ENCODE data around the gene UNC13D. TPM values are rescaled to one million over a fixed set of nuclear protein-coding genes. Genes with fewer than 3 reads are reported as not detected.
"Not testable (repeated sequence)": the region's sequence is repeated elsewhere in the genome, so short reads cannot be mapped to it uniquely, and the experiment has no call there.

The UNC13D gene
- 87.6 TPM for polyA plus RNA-seq (2012; ENCODE audit: insufficient read depth, insufficient read length)

- DNase-seq (ENCODE audit: low read depth, low spot score), result peak; percentile 58
- peak within 1 kb of the TSS; percentile 82 for H3K4me3 ChIP-seq (ENCODE audit: low read length)
Measured at GRCh38 chr17:75843577-75844529, at the start of gene UNC13D. UNC13D (minus strand) TSS chr17:75844404; CDS start chr17:75844337, 67 bp downstream.

GRCh38 chr17:75893305-75894048 is 49.3 kb upstream of the UNC13D start:
- no peak overlapping the region for H3K4me3 ChIP-seq (ENCODE audit: low read length)
- DNase-seq (ENCODE audit: low read depth, low spot score), result no peak

- H3K4me3 ChIP-seq (ENCODE audit: low read length), result no peak overlapping the region
- DNase-seq (ENCODE audit: low read depth, low spot score), result no peak
Measured at GRCh38 chr17:75892556-75893224, 48.5 kb upstream of the UNC13D start.

- DNase-seq (ENCODE audit: low read depth, low spot score), result no peak
Measured at GRCh38 chr17:75891605-75892555, 47.7 kb upstream of the UNC13D start.

GRCh38 chr17:75891022-75891604 is 46.9 kb upstream of the UNC13D start:
- no peak overlapping the region for H3K4me3 ChIP-seq (ENCODE audit: low read length)
- no peak for DNase-seq (ENCODE audit: low read depth, low spot score)

More at GRCh38 chr17:75891605-75892555, 47.7 kb upstream of the UNC13D start:
- no peak overlapping the region for H3K4me3 ChIP-seq (ENCODE audit: low read length)

GRCh38 chr17:75889454-75889853 is 45.2 kb upstream of the UNC13D start:
- DNase-seq (ENCODE audit: low read depth, low spot score), result no peak

GRCh38 chr17:75888484-75888883 is 44.3 kb upstream of the UNC13D start:
- DNase-seq (ENCODE audit: low read depth, low spot score), result no peak
- H3K4me3 ChIP-seq (ENCODE audit: low read length), result no peak overlapping the region

More at GRCh38 chr17:75889454-75889853, 45.2 kb upstream of the UNC13D start:
- H3K4me3 ChIP-seq (ENCODE audit: low read length), result no peak overlapping the region

GRCh38 chr17:75885860-75886259 is 41.7 kb upstream of the UNC13D start:
- not testable (repeated sequence) for H3K4me3 ChIP-seq (ENCODE audit: low read length); DNase-seq (ENCODE audit: low read depth, low spot score)

GRCh38 chr17:75885431-75885830 is 41.2 kb upstream of the UNC13D start:
- DNase-seq (ENCODE audit: low read depth, low spot score), result no peak
- no peak overlapping the region for H3K4me3 ChIP-seq (ENCODE audit: low read length)

GRCh38 chr17:75881678-75882454 is 37.7 kb upstream of the UNC13D start:
- no peak overlapping the region for H3K4me3 ChIP-seq (ENCODE audit: low read length)

GRCh38 chr17:75880266-75880665 is 36.1 kb upstream of the UNC13D start:
- no peak overlapping the region for H3K4me3 ChIP-seq (ENCODE audit: low read length)
- DNase-seq (ENCODE audit: low read depth, low spot score), result no peak

More at GRCh38 chr17:75881678-75882454, 37.7 kb upstream of the UNC13D start:
- DNase-seq (ENCODE audit: low read depth, low spot score), result peak; percentile 92

- no peak within 1 kb of the TSS for H3K4me3 ChIP-seq (ENCODE audit: low read length)
- no peak for DNase-seq (ENCODE audit: low read depth, low spot score)
Measured at GRCh38 chr17:75878174-75878998, 34.2 kb upstream of the UNC13D start, which contains the start of gene TRIM47. TRIM47 (minus strand) TSS chr17:75878581; CDS start chr17:75878548, 33 bp downstream.

- no peak overlapping the region for H3K4me3 ChIP-seq (ENCODE audit: low read length)
- DNase-seq (ENCODE audit: low read depth, low spot score), result peak; percentile 50
Measured at GRCh38 chr17:75877752-75878173, 33.6 kb upstream of the UNC13D start.

GRCh38 chr17:75876938-75877751 is 32.9 kb upstream of the UNC13D start:
- no peak for DNase-seq (ENCODE audit: low read depth, low spot score)
- H3K4me3 ChIP-seq (ENCODE audit: low read length), result peak overlapping the region; percentile 46

GRCh38 chr17:75876190-75876937 is 32.2 kb upstream of the UNC13D start:
- peak overlapping the region; percentile 46 for H3K4me3 ChIP-seq (ENCODE audit: low read length)
- DNase-seq (ENCODE audit: low read depth, low spot score), result peak; percentile 80
